K562 (cell line): ENCODE data around the gene CARD9. TPM values are rescaled to one million over a fixed set of nuclear protein-coding genes. Genes with fewer than 3 reads are reported as not detected.

Experiments
- ATAC-seq: fragments of 200-7000 bp; cut with Tn5 transposase; 3 replicates; pipeline ENCODE4 v1.9.1; 2020; ENCODE audit warnings: moderate library complexity
- BruUV-seq: library from RNA; stranded (reverse); fragments of 400-500 nt; replicated peaks from 2 replicates; lab custom pipeline; 2021; lab: Mats Ljungman, UMichigan
- CTCF ChIA-PET: fragments of 300-600 bp; formaldehyde crosslinking; extraction: SDS; loops from one replicate; lab custom pipeline; 2021; ENCODE audit warnings: low intra/inter-chr PET ratio; lab: Yijun Ruan, JAX
- POLR2A ChIA-PET: fragments of 300-600, 350-650 bp; sonication (Branson Sonifier 250); formaldehyde crosslinking; extraction: SDS; loops from one replicate; lab custom pipeline; 2021; ENCODE audit warnings: antibody characterized with exemption, inconsistent platforms; lab: Yijun Ruan, JAX
- DNase-seq, 4 experiments: peaks; one replicate each; pipeline versions ENCODE4 v3.0.0 to v3.0.0-alpha.2; 2011 to 2018; ENCODE audit warnings: low spot score in 3 of 4, mixed read lengths in 3 of 4; ENCODE audit errors: extremely low read depth in 1 of 4
- FAIRE-seq: peaks from 2 replicates; lab custom pipeline; 2011; peaks lifted over from hg19 to GRCh38; lab: Jason Lieb, UNC
- H2AFZ ChIP-seq: 2 replicates; pipeline ENCODE4 v1.6.0; 2011; ENCODE audit warnings: low read depth, low read length, control low read depth, inconsistent platforms
- H3K27ac ChIP-seq: fragments of 200-600 bp; 3 replicates; pipeline ENCODE4 v1.8.0; 2011; ENCODE audit warnings: low read depth, mild to moderate bottlenecking, control low read depth, inconsistent platforms, low read length, moderate library complexity, mixed read lengths; ENCODE audit errors: extremely low read depth
- H3K27me3 ChIP-seq, 2 experiments: fragments of 300-600 bp in 1 of 2; 2 replicates in 1 of 2; 3 replicates in 1 of 2; pipeline versions ENCODE4 v1.6.0 to v1.8.0; 2011; ENCODE audit warnings: inconsistent platforms in 2 of 2, low read length in 2 of 2, mild to moderate bottlenecking in 1 of 2, mixed read lengths in 1 of 2, moderate library complexity in 1 of 2; ENCODE audit not compliant: control insufficient read depth in 2 of 2, insufficient read depth in 2 of 2
- H3K36me3 ChIP-seq: fragments of 300-600 bp; 3 replicates; pipeline ENCODE4 v1.8.0; 2011; ENCODE audit warnings: mild to moderate bottlenecking, low read length, inconsistent platforms; ENCODE audit not compliant: control insufficient read depth, insufficient read depth
- H3K4me1 ChIP-seq, 2 experiments: fragments of 200-600 bp in 1 of 2; replicated peaks in 1 of 2; 2 replicates in 1 of 2; 3 replicates in 1 of 2; pipeline versions ENCODE4 v1.5.1 to v1.8.0; 2011; ENCODE audit warnings: inconsistent platforms in 2 of 2, low read length in 2 of 2, mild to moderate bottlenecking in 1 of 2, mixed read lengths in 1 of 2, moderate library complexity in 1 of 2; ENCODE audit not compliant: control insufficient read depth in 2 of 2, insufficient read depth in 2 of 2
- H3K4me2 ChIP-seq: 2 replicates; pipeline ENCODE4 v1.6.1; 2011; ENCODE audit warnings: low read length, control low read depth, inconsistent platforms, mixed read lengths; ENCODE audit not compliant: insufficient read depth
- H3K4me3 ChIP-seq: fragments of 200-600 bp; sonication (generic), shearing (Covaris generic); 2 replicates; pipeline ENCODE4 v1.5.1; 2016; ENCODE audit warnings: control low read depth, inconsistent platforms
- H3K79me2 ChIP-seq: fragments of 200-600 bp; 3 replicates; pipeline ENCODE4 v1.8.0; 2011; ENCODE audit warnings: low read length, inconsistent platforms; ENCODE audit not compliant: control insufficient read depth, insufficient read depth
- H3K9ac ChIP-seq, 2 experiments: 2 replicates each; pipeline versions ENCODE4 v1.6.0 to v1.6.1; 2011; ENCODE audit warnings: low read depth in 2 of 2, low read length in 2 of 2, control low read depth in 1 of 2, inconsistent platforms in 1 of 2, mild to moderate bottlenecking in 1 of 2, mixed read lengths in 1 of 2; ENCODE audit not compliant: insufficient read depth in 1 of 2
- H3K9me1 ChIP-seq: one replicate; pipeline ENCODE4 v1.6.0; 2011; ENCODE audit warnings: inconsistent platforms, mild to moderate bottlenecking, low read length, moderate library complexity; ENCODE audit not compliant: control insufficient read depth, insufficient read depth
- H3K9me3 ChIP-seq: replicated peaks from 2 replicates; pipeline ENCODE4 v1.5.1; 2011; ENCODE audit warnings: low read depth, low read length, inconsistent platforms; ENCODE audit not compliant: control insufficient read depth, insufficient read depth
- H4K20me1 ChIP-seq: replicated peaks from 2 replicates; pipeline ENCODE4 v1.6.1; 2011; ENCODE audit warnings: low read length, inconsistent platforms, mixed read lengths; ENCODE audit not compliant: control insufficient read depth, insufficient read depth
- BRF1 ChIP-seq: IDR thresholded peaks from 3 replicates; pipeline ENCODE4 v1.6.1; 2011; ENCODE audit warnings: borderline replicate concordance, mild to moderate bottlenecking; ENCODE audit not compliant: insufficient read length; ENCODE audit errors: extremely low read depth
- HEY1 ChIP-seq: fragments of 250-450 bp; sonication (Bioruptor Pico); IDR thresholded peaks from 2 replicates; pipeline ENCODE4 v1.5.0; 2020; ENCODE audit warnings: mild to moderate bottlenecking, moderate library complexity, borderline replicate concordance
- NELFE ChIP-seq: IDR thresholded peaks from 2 replicates; pipeline ENCODE4 v1.6.1; 2011; ENCODE audit warnings: mild to moderate bottlenecking; ENCODE audit not compliant: insufficient read depth, insufficient read length
- PBX2 ChIP-seq, 2 experiments: IDR thresholded peaks in 1 of 2; conservative IDR thresholded peaks in 1 of 2; 2 replicates each; pipeline ENCODE4 v1.6.1; 2016; ENCODE audit warnings: low read depth in 2 of 2, mild to moderate bottlenecking in 1 of 2, missing compliant biosample characterization in 1 of 2, missing genetic modification characterization in 1 of 2, moderate library complexity in 1 of 2
- PHF20 ChIP-seq: fragments of 450-650 bp; IDR thresholded peaks from 2 replicates; pipeline ENCODE4 v1.6.1; 2018; ENCODE audit not compliant: partially characterized antibody
- POLR2A ChIP-seq: fragments of 450-650 bp; conservative IDR thresholded peaks from 2 replicates; pipeline ENCODE4 v1.6.1; 2016
- ZBTB43 ChIP-seq: sonication (generic); formaldehyde crosslinking; IDR thresholded peaks from 2 replicates; pipeline ENCODE4 v1.8.0; 2023; ENCODE audit warnings: mild to moderate bottlenecking, missing genetic modification reagents
- WGBS: fragments of 100-300 bp; shearing (Covaris generic); methylation state at CpG from one replicate; pipeline ENCODE4 v1.1.6; 2016; ENCODE audit warnings: low coverage, mixed read lengths; ENCODE audit not compliant: insufficient coverage; ENCODE audit errors: missing lambda C conversion rate; 5-methylcytosine and 5-hydroxymethylcytosine counted together
- in situ Hi-C: fragments of 300-500 bp; cut with MboI; formaldehyde crosslinking; loops from 4 replicates; pipeline ENCODE4 v1.15.0; 2018; ENCODE audit warnings: inconsistent platforms, mixed read lengths
- intact Hi-C: fragments of 100-400 bp; cut with micrococcal nuclease; formaldehyde crosslinking; loops from 2 replicates; pipeline ENCODE4 v1.14.2; 2022
- polyA plus RNA-seq, 8 experiments: library from polyadenylated mRNA; depleted of rRNA in 4 of 8; stranded (reverse) in 5 of 8; unstranded in 3 of 8; fragments of >200 nt; fragmentation: Nextera tagmentation in 2 of 8; fragmentation: Illumina TruSeq in 1 of 8; extraction: Ambion mirVana in 2 of 8; extraction: Trizol in 1 of 8; gene quantifications; 2 replicates each; pipeline versions ENCODE4 v1.2.1 to v1.2.3, GENCODE V29; 2011 to 2014; ENCODE audit warnings: inconsistent platforms in 1 of 8, missing spikeins in 1 of 8
- total RNA-seq, 7 experiments: library from RNA; depleted of rRNA in 6 of 7; stranded (reverse); fragments of >200 nt in 6 of 7; fragmentation: Illumina TruSeq in 2 of 7; extraction: Trizol in 2 of 7; gene quantifications; 2 replicates each; pipeline versions ENCODE4 v1.2.1 to v1.2.3, GENCODE V29; 2011 to 2021; ENCODE audit warnings: low replicate concordance in 1 of 7
- TF ChIP-seq, protein P1 (sequence below), 2 experiments: fragments of 450-650 bp in 1 of 2; sonication (generic) in 1 of 2; formaldehyde crosslinking in 1 of 2; IDR thresholded peaks in 1 of 2; conservative IDR thresholded peaks in 1 of 2; 2 replicates each; pipeline versions ENCODE4 v1.6.1 to v1.8.1; 2016 to 2023; ENCODE audit warnings: mild to moderate bottlenecking in 2 of 2, moderate library complexity in 2 of 2, inconsistent platforms in 1 of 2, missing genetic modification reagents in 1 of 2

Gene CARD9
- total and polyA plus RNA-seq, 9 of the 15 experiments (the other 6 are each of a cell fraction or from before 2014, with no cell fraction given), result 1.7 to 53.0 (median 9.7) TPM

DNA sequence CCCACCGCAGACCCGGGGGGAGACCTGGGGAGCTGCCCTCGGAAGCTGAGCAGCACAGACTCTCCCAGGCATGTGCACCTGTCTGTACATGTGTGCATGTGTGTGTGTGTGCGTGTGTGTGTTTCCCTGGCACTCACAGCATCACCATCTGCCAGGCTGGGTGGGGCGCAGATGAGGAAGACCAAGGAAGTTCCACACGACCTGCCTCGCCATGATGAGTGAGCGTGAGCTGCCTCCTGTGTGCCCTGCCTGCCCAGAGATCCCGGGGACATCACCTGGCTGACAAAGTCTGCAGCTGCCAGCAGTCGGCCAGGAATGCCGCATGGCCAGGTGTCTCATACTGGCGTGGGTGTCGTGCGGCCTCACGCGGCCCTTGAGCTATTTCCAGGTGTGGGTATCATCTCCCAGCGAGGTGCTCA, 50.1 kb downstream of the CARD9 start:
- no peak for TF ChIP-seq POLR2A
- Histone ChIP-seq H3K9me3 (no peaks in the 10 kb centered on the region), H3K4me1 (peaks cover 4 to 66% of the 10 kb centered on the region in 2 experiments), H2AFZ (no peak overlapping the region), H3K9ac (peak overlapping the region in 1 of 2 experiments; percentile 66; a peak in 1 of 4 replicates), H3K27ac (no peak overlapping the region), H4K20me1 (no peaks in the 10 kb centered on the region; the same call in none of the 2 replicates), H3K4me3 (no peak overlapping the region), H3K36me3 (no peaks in the 10 kb centered on the region), H3K4me2 (no peak overlapping the region), H3K79me2 (peaks cover 5% of the 10 kb centered on the region), H3K9me1 (no peaks in the 10 kb centered on the region), H3K27me3 (peaks cover 19 to 35% of the 10 kb centered on the region in 2 experiments; a peak in 4 of 5 replicates)
- no TSS peak for BruUV-seq
- DNase-seq (no peak), ATAC-seq (no peak), FAIRE-seq (no peak)
- in situ Hi-C loops (no loop called here), intact Hi-C loops (no loop called here)
- CTCF ChIA-PET, result no interaction called here
- 43% methylated on average over 15 of the region's 17 CpGs for WGBS
- POLR2A ChIA-PET, result interaction anchor here (0.7 to 1.9 kb wide), 2 partner anchors 10 to 363 kb away, joined by 3 to 6 read pairs; no protein-coding TSS in a partner anchor

- in situ Hi-C loops (no loop called here), intact Hi-C loops (no loop called here)
- CTCF ChIA-PET, result no interaction called here
- no peak overlapping the region for H3K4me2 ChIP-seq
- POLR2A ChIA-PET, result interaction anchor here (0.7 to 1.9 kb wide), 4 partner anchors 10 to 363 kb away, joined by 3 to 6 read pairs (median 3); no protein-coding TSS in a partner anchor
- FAIRE-seq (no peak), ATAC-seq (0 out of 3 replicates have a peak, but pooled peaks have one; percentile 5), DNase-seq (no peak)
- no peaks in the 10 kb centered on the region; the same call in none of the 2 replicates for H4K20me1 ChIP-seq
- no peaks in the 10 kb centered on the region for H3K79me2 ChIP-seq
- H3K27ac ChIP-seq, result no peak overlapping the region
- WGBS, result 37% methylated on average over 15 of the region's 23 CpGs
- no TSS peak for BruUV-seq
- H3K4me3 ChIP-seq, result no peak overlapping the region
- no peaks in the 10 kb centered on the region for H3K36me3 ChIP-seq
- H3K4me1 ChIP-seq, result peaks cover under 1 to 65% of the 10 kb centered on the region in 2 experiments; a peak in 4 of 5 replicates
- H3K9me1 ChIP-seq, result no peaks in the 10 kb centered on the region
- peak overlapping the region in 1 of 2 experiments; percentile 48; a peak in 1 of 4 replicates for H3K9ac ChIP-seq
- no peaks in the 10 kb centered on the region for H3K9me3 ChIP-seq
- H3K27me3 ChIP-seq, result peaks cover 19 to 40% of the 10 kb centered on the region in 2 experiments; a peak in 4 of 5 replicates
- no peak overlapping the region for H2AFZ ChIP-seq
- no peak for TF ChIP-seq ZBTB43 (CRISPR knock-in tag)
- no peak for TF ChIP-seq PHF20
- no peak for TF ChIP-seq NELFE
- TF ChIP-seq, protein P1, sequence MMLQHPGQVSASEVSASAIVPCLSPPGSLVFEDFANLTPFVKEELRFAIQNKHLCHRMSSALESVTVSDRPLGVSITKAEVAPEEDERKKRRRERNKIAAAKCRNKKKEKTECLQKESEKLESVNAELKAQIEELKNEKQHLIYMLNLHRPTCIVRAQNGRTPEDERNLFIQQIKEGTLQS (IDR thresholded peaks at IDR 0.05), result no peak
- TF ChIP-seq, protein P1 (CRISPR knock-in tag; conservative IDR thresholded peaks at IDR 0.05), result no peak
- no peak for TF ChIP-seq BRF1
- no peak for TF ChIP-seq PBX2 (CRISPR knock-in tag; IDR thresholded peaks at IDR 0.05; ENCODE audit: low read depth)
- TF ChIP-seq PBX2 (tag; conservative IDR thresholded peaks at IDR 0.05; ENCODE audit: low read depth), result no peak
- no peak for TF ChIP-seq HEY1 (CRISPR knock-in tag)
Measured at GRCh38 chr9:136322756-136323330, 50.6 kb downstream of the CARD9 start.
